Measurements from ENCODE around the gene LYZL1.
"Not testable (repeated sequence)": the region's sequence is repeated elsewhere in the genome, so short reads cannot be mapped to it uniquely, and the experiment has no call there.

DNA sequence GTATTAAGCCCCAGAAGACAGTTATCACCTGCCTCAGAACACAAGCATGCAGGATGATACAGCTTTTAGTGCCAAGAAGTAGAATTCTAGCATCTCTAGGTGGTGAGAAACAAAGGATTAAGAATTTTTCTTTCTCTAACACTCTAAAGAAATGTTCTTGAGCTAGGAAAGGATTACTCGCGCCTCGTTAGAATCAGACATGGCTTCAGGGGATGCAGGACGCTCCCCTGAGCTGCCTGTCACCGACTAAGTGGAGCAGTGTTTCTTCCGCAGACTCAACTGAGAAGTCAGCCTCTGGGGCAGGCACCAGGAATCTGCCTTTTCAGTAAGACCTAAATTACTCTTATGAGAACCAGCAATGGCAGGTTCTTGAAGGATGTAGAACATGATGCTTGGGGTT lies at the start of gene LYZL1:
- not testable (repeated sequence) for TF ChIP-seq RNF2 (IDR thresholded peaks at IDR 0.05; ENCODE audit: borderline replicate concordance, low read depth, low read length, missing control alignments, poor library complexity, severe bottlenecking); EZH2 (IDR thresholded peaks at IDR 0.05; ENCODE audit: low read depth, low read length, severe bottlenecking); TAF1 (IDR thresholded peaks at IDR 0.05; ENCODE audit: low read depth, low read length); RFX5 (IDR thresholded peaks at IDR 0.05; ENCODE audit: borderline replicate concordance, low read depth, low read length); HDAC2 (IDR thresholded peaks at IDR 0.05; ENCODE audit: borderline replicate concordance in 1 of 2, low read depth in 2 of 2, low read length in 2 of 2)
- TF ChIP-seq, protein P1, sequence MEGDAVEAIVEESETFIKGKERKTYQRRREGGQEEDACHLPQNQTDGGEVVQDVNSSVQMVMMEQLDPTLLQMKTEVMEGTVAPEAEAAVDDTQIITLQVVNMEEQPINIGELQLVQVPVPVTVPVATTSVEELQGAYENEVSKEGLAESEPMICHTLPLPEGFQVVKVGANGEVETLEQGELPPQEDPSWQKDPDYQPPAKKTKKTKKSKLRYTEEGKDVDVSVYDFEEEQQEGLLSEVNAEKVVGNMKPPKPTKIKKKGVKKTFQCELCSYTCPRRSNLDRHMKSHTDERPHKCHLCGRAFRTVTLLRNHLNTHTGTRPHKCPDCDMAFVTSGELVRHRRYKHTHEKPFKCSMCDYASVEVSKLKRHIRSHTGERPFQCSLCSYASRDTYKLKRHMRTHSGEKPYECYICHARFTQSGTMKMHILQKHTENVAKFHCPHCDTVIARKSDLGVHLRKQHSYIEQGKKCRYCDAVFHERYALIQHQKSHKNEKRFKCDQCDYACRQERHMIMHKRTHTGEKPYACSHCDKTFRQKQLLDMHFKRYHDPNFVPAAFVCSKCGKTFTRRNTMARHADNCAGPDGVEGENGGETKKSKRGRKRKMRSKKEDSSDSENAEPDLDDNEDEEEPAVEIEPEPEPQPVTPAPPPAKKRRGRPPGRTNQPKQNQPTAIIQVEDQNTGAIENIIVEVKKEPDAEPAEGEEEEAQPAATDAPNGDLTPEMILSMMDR (IDR thresholded peaks at IDR 0.05; ENCODE audit: control extremely low read depth in 1 of 3, insufficient read depth in 1 of 3, low read depth in 1 of 3, low read length in 3 of 3) = not testable (repeated sequence)

Data from H1 (cell line).